ENCODE results near the gene PCDHGB2.
A peak's percentile ranks its signal among the peaks of the same experiment; 100 is the strongest.
"Not testable (repeated sequence)": the region's sequence is repeated elsewhere in the genome, so short reads cannot be mapped to it uniquely, and the experiment has no call there.

The PCDHGB2 gene

DNA sequence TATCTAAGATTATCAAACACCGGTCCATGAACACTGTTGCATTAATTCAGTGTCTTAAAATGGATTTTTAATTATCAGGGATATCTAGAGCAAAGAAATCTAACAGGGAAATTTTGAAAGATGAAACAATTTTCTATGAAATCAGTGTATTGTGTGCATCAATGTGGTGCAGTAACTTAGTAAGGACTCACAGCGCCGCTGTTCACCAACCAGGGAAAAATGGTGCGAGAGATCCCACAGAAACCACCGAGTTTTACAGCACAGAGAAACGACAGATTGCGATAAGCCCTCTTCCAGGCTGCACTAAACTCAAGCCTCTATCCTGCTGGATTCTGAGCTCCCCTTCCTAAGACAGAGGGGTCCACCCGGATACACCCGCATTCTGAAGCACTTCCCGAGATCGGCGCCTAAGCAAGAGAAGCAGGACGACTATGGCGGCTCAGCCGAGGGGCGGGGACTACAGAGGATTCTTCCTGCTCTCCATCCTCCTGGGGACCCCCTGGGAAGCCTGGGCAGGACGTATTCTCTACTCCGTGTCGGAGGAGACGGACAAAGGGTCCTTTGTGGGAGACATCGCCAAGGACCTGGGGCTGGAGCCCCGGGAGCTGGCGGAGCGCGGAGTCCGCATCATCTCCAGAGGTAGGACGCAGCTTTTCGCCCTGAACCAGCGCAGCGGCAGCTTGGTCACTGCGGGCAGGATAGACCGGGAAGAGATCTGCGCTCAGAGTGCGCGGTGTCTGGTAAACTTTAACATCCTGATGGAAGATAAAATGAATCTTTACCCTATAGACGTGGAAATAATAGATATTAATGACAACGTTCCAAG, 22.9 kb downstream of the PCDHGB2 start, which contains the start of gene PCDHGA7:
Gene PCDHGA7 (plus strand): TSS at position 274 of the 826 bp plus-strand sequence. CDS start 158 bp downstream, at position 432.
- DNase-seq (ENCODE audit: low read depth) = no peak
- H3K4me3 ChIP-seq (ENCODE audit: low read depth, low read length) = peak within 1 kb of the TSS; percentile 61

DNA sequence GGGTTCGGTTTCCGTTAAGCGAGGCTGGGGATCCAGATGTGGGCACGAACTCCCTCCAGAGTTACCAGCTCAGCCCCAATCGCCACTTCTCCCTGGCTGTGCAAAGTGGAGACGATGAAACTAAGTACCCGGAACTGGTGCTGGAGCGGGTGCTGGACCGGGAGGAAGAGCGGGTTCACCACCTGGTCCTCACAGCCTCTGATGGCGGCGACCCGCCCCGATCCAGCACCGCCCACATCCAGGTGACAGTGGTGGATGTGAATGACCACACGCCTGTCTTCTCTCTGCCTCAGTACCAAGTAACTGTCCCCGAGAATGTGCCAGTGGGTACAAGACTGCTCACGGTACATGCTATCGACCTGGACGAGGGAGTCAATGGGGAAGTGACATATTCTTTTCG, 23.6 kb downstream of the PCDHGB2 start:
- no peak for DNase-seq (ENCODE audit: low read depth)
- peak overlapping the region; percentile 61 for H3K4me3 ChIP-seq (ENCODE audit: low read depth, low read length)

DNA sequence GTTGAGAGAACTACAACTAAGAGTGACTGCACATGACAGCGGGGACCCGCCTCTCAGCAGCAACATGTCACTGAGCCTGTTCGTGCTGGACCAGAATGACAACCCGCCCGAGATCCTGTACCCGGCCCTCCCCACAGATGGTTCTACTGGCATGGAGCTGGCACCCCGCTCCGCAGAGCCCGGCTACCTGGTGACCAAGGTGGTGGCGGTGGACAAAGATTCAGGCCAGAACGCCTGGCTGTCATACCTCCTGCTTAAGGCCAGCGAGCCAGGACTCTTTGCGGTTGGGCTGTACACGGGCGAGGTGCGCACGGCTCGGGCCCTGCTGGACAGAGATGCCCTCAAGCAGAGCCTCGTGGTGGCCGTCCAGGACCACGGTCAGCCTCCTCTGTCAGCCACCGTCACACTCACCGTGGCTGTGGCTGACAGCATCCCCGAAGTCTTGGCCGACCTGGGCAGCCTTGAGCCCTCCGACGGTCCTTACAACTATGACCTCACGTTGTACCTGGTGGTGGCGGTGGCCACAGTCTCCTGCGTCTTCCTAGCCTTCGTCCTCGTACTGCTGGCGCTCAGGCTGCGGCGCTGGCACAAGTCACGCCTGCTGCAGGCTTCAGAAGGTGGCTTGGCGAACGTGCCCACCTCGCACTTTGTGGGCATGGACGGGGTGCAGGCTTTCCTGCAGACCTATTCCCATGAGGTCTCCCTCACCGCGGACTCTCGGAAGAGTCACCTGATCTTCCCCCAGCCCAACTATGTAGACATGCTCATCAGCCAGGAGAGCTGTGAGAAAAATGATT, 24.9 kb downstream of the PCDHGB2 start:
- H3K4me3 ChIP-seq (ENCODE audit: low read depth, low read length) = no peak overlapping the region
- no peak for DNase-seq (ENCODE audit: low read depth)

DNA sequence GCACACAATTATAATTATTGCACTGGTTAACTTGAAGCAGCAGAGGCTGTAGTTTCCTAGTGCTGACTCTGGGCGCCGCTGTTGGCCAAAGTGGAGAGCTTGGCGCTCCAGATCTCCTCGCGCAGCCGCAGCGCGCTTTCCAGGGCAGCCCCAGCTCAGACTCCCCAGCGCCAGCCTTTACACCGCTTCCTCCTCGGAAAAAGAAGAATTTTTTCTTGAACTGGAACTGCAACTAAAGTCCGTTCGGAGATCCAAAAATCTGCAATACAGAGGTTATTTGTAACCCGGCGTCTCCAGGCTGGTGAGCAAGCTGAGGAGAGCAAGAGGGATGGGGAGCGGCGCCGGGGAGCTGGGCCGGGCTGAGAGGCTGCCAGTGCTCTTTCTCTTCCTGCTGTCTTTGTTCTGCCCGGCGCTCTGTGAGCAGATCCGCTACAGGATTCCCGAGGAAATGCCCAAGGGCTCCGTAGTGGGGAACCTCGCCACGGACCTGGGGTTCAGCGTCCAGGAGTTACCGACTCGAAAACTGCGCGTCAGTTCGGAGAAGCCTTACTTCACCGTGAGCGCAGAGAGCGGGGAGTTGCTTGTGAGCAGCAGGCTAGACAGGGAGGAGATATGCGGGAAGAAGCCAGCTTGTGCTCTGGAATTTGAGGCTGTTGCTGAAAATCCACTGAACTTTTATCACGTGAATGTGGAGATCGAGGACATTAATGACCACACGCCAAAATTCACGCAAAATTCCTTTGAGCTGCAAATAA, 27.9 kb downstream of the PCDHGB2 start, which contains the start of gene PCDHGB4:
Gene PCDHGB4 (plus strand): TSS at position 142 of the 755 bp plus-strand sequence. CDS start 187 bp downstream, at position 329.
- DNase-seq (ENCODE audit: low read depth) = not testable (repeated sequence)
- peak within 1 kb of the TSS; percentile 39 for H3K4me3 ChIP-seq (ENCODE audit: low read depth, low read length)

DNA sequence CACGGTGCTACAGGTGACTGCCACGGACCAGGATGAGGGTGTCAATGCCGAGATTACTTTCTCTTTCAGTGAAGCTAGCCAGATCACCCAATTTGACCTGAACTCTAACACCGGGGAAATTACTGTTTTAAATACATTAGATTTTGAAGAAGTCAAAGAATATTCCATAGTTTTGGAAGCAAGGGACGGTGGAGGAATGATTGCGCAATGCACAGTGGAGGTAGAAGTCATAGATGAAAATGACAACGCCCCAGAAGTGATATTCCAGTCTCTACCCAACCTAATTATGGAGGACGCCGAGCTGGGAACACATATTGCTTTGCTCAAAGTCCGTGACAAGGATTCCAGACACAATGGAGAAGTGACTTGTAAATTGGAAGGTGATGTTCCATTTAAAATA, 28.9 kb downstream of the PCDHGB2 start:
- H3K4me3 ChIP-seq (ENCODE audit: low read depth, low read length) = no peak overlapping the region
- no peak for DNase-seq (ENCODE audit: low read depth)

DNA sequence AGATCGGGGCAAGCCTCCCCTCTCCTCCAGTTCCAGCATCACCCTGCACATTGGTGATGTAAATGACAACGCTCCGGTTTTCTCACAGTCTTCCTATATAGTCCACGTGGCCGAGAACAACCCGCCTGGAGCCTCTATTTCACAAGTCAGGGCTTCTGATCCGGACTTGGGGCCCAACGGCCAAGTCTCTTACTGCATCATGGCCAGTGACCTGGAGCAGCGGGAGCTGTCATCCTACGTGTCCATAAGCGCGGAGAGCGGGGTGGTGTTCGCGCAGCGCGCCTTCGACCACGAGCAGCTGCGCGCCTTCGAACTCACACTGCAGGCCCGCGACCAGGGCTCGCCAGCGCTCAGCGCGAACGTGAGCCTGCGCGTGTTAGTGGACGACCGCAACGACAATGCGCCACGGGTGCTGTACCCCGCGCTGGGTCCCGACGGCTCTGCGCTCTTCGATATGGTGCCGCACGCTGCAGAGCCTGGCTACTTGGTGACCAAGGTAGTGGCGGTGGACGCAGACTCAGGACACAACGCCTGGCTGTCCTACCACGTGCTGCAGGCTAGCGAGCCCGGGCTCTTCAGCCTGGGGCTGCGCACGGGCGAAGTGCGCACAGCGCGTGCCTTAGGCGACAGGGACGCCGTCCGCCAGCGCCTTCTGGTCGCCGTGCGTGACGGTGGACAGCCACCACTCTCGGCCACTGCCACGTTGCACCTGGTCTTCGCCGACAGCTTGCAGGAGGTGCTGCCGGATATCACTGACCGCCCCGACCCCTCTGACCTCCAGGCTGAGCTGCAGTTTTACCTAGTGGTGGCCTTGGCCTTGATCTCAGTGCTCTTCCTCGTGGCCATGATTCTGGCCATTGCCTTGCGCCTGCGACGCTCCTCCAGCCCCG, 29.6 kb downstream of the PCDHGB2 start:
- no peak overlapping the region for H3K4me3 ChIP-seq (ENCODE audit: low read depth, low read length)

DNA sequence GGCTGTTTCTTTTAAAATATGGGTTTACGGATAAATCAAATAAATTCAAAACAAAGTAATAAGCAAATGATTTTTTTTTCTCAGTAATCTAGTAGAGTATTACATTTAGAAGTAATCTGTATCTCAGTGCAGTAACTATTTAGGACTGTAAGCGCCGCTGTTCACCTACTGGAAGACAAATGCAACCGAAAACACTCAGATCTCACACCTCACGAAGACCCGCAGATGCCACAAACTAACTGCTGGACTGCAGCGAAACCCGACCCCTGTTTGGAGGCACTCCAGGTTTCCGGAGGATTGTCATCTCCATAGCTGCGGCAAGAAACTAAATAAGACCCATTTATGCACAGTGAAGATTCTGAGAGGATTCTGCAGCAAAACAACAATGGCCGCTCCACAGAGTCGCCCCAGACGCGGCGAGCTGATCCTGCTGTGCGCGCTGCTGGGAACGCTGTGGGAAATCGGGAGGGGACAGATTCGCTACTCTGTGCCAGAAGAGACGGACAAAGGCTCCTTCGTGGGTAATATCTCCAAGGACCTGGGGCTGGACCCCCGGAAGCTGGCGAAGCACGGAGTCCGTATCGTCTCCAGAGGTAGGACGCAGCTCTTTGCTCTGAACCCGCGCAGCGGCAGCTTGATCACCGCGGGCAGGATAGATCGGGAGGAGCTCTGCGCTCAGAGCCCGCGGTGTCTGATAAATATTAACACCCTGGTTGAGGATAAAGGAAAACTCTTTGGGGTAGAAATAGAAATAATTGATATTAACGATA, 32.8 kb downstream of the PCDHGB2 start, which contains the start of gene PCDHGA8:
Gene PCDHGA8 (plus strand): TSS at position 205 of the 770 bp plus-strand sequence. CDS start 181 bp downstream, at position 386.
- no peak within 1 kb of the TSS for H3K4me3 ChIP-seq (ENCODE audit: low read depth, low read length)
- no peak for DNase-seq (ENCODE audit: low read depth)

More for the DNA sequence above, 29.6 kb downstream of the PCDHGB2 start:
- no peak for DNase-seq (ENCODE audit: low read depth)

DNA sequence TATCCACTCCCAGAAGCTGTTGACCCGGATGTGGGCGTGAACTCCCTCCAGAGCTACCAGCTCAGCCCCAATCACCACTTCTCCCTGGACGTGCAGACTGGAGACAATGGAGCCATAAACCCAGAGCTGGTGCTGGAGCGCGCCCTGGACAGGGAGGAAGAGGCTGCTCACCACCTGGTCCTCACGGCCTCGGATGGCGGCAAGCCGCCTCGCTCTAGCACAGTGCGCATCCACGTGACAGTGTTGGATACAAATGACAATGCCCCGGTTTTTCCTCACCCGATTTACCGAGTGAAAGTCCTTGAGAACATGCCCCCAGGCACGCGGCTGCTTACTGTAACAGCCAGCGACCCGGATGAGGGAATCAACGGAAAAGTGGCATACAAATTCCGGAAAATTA, 33.5 kb downstream of the PCDHGB2 start:
- DNase-seq (ENCODE audit: low read depth) = no peak
- H3K4me3 ChIP-seq (ENCODE audit: low read depth, low read length) = no peak overlapping the region

DNA sequence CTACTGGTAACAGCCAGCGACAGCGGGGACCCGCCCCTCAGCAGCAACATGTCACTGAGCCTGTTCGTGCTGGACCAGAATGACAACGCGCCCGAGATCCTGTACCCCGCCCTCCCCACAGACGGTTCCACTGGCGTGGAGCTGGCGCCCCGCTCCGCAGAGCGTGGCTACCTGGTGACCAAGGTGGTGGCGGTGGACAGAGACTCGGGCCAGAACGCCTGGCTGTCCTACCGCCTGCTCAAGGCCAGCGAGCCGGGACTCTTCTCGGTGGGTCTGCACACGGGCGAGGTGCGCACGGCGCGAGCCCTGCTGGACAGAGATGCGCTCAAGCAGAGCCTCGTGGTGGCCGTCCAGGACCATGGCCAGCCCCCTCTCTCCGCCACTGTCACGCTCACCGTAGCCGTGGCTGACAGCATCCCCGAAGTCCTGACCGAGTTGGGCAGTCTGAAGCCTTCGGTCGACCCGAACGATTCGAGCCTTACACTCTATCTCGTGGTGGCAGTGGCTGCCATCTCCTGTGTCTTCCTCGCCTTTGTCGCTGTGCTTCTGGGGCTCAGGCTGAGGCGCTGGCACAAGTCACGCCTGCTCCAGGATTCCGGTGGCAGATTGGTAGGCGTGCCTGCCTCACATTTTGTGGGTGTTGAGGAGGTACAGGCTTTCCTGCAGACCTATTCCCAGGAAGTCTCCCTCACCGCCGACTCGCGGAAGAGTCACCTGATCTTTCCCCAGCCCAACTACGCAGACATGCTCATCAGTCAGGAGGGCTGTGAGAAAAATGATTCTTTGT, 34.8 kb downstream of the PCDHGB2 start:
- H3K4me3 ChIP-seq (ENCODE audit: low read depth, low read length); DNase-seq (ENCODE audit: low read depth): not testable (repeated sequence)

DNA sequence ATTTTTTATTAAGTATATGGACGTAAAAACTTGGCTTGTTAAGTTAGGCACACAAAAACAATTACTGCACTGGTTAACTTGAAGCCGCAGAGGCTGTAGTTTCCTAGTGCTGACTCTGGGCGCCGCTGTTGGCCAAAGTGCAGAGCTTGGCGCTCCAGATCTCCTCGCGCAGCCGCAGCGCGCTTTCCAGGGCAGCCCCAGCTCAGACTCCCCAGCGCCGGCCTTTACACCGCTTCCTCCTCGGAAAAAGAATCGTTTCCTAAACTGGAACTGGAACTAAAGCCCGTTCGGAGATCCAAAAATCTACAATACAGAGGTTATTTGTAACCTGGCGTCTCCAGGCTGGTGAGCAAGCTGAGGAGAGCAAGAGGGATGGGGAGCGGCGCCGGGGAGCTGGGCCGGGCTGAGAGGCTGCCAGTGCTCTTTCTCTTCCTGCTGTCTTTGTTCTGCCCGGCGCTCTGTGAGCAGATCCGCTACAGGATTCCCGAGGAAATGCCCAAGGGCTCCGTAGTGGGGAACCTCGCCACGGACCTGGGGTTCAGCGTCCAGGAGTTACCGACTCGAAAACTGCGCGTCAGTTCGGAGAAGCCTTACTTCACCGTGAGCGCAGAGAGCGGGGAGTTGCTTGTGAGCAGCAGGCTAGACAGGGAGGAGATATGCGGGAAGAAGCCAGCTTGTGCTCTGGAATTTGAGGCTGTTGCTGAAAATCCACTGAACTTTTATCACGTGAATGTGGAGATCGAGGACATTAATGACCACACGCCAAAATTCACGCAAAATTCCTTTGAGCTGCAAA, 38.2 kb downstream of the PCDHGB2 start, which contains the start of gene PCDHGB5:
Gene PCDHGB5 (plus strand): TSS at position 192 of the 796 bp plus-strand sequence. CDS start 181 bp downstream, at position 373.
- peak within 1 kb of the TSS; percentile 41 for H3K4me3 ChIP-seq (ENCODE audit: low read depth, low read length)

DNA sequence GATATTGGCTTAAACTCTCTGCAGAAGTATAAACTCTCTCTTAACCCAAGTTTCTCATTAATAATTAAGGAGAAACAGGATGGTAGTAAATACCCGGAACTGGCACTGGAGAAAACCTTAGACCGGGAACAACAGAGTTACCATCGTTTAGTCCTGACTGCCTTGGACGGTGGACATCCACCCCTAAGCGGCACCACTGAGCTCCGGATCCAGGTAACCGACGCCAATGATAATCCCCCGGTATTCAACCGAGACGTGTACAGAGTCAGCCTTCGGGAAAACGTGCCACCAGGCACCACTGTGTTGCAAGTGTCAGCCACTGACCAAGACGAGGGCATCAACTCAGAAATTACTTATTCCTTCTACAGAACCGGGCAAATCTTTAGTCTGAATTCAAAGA, 38.8 kb downstream of the PCDHGB2 start:
- peak overlapping the region; percentile 21 for H3K4me3 ChIP-seq (ENCODE audit: low read depth, low read length)
- DNase-seq (ENCODE audit: low read depth) = no peak

More for the DNA sequence above, 38.2 kb downstream of the PCDHGB2 start, which contains the start of gene PCDHGB5:
- DNase-seq (ENCODE audit: low read depth) = peak; percentile 13

DNA sequence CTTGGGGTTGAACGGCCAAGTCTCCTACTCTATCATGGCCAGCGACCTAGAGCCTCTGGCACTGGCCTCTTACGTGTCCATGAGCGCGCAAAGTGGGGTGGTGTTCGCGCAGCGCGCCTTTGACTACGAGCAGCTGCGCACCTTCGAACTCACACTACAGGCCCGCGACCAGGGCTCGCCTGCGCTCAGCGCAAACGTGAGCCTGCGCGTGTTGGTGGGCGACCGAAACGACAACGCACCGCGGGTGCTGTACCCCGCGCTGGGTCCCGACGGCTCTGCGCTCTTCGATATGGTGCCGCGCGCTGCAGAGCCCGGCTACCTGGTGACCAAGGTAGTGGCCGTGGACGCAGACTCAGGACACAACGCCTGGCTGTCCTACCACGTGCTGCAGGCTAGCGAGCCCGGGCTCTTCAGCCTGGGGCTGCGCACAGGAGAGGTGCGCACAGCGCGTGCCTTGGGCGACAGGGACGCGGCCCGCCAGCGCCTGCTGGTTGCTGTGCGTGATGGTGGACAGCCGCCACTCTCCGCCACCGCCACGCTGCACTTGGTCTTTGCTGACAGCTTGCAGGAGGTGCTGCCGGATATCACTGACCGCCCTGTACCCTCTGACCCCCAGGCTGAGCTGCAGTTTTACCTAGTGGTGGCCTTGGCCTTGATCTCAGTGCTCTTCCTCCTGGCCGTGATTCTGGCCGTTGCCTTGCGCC, 39.9 kb downstream of the PCDHGB2 start:
- no peak overlapping the region for H3K4me3 ChIP-seq (ENCODE audit: low read depth, low read length)
- DNase-seq (ENCODE audit: low read depth) = no peak

DNA sequence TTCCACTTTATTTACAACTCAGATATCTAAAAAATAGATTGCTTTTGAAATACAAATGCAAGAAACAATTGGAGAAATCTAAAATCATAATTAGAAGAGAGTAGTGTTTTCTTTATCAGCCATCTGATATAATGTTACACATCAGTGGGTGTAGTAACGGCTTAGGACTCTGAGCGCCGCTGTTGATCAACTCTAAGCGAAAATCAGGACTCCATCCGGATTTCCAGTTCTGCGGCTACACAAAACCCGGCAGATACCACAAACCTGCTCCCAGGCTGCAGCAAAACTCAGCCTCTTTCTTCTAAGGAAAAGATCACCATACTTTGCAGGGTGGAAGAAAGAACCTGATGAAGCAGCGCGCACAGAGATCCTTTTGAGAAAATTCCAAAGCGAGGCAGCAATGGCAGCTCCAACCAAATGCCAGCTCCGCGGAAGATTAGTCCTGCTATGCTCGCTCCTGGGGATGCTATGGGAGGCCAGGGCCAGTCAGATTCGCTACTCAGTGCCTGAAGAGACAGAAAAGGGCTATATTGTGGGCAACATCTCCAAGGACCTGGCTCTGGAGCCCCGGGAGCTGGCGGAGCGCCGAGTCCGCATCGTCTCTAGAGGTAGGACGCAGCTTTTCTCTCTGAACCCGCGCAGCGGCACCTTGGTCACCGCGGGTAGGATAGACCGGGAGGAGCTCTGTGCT, 42.9 kb downstream of the PCDHGB2 start, which contains the start of gene PCDHGA9:
Gene PCDHGA9 (plus strand): TSS at position 226 of the 691 bp plus-strand sequence. CDS start 175 bp downstream, at position 401.
- no peak for DNase-seq (ENCODE audit: low read depth)
- H3K4me3 ChIP-seq (ENCODE audit: low read depth, low read length) = peak within 1 kb of the TSS; percentile 35

DNA sequence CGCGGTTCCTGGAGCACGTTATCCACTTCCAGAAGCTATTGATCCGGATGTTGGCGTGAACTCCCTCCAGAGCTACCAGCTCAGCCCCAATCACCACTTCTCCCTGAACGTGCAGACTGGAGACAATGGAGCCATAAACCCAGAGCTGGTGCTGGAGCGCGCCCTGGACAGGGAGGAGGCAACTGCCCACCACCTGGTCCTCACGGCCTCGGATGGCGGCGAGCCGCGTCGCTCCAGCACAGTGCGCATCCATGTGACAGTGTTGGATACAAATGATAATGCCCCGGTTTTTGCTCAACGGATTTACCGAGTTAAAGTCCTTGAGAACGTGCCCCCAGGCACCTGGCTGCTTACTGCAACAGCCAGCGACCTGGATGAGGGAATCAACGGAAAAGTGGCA, 43.6 kb downstream of the PCDHGB2 start:
- peak overlapping the region; percentile 35 for H3K4me3 ChIP-seq (ENCODE audit: low read depth, low read length)
- DNase-seq (ENCODE audit: low read depth) = no peak

Data from skeletal muscle cell (primary cell).